Hepatocyte (in vitro differentiated cells): ENCODE measurements around the gene CACNB4.

Experiments used
- EZH2 ChIP-seq: fragments of 200-600 bp; sonication (generic); IDR thresholded peaks from 2 replicates; pipeline ENCODE4 v1.6.1; 2016; ENCODE audit warnings: antibody characterized with exemption, mild to moderate bottlenecking, borderline replicate concordance
- EZH2phosphoT487 ChIP-seq: fragments of 200-600 bp; sonication (generic); IDR thresholded peaks from one replicate; pipeline ENCODE4 v1.6.1; 2018; ENCODE audit warnings: antibody characterized with exemption, mild to moderate bottlenecking, low read depth, moderate library complexity; ENCODE audit not compliant: unreplicated experiment, severe bottlenecking
- TF ChIP-seq, protein P1 (sequence below): fragments of 200-600 bp; sonication (generic); IDR thresholded peaks from 2 replicates; pipeline ENCODE4 v1.5.1; 2016; ENCODE audit warnings: antibody characterized with exemption, mild to moderate bottlenecking; ENCODE audit not compliant: poor library complexity

DNA sequence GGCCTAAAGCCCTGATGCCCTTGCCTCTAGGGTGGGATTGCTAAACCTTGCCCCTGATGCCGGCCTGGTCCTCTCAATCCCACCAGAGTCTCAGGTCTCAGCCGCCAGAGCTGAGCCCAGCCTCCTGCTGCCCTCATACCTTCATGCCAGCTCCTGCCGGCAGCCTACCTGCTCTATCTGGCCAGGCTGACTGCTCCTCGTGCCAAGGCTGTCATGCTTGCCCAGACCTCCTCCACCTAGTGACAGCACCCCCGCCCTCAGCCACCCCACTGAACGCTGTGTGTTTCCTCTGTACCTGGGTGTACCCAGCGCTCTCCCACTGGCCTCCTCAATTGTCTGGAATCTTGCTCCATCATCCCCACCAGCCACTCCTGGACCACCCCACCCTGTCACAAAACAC lies 120.1 kb downstream of the CACNB4 start:
- TF ChIP-seq, protein P1, sequence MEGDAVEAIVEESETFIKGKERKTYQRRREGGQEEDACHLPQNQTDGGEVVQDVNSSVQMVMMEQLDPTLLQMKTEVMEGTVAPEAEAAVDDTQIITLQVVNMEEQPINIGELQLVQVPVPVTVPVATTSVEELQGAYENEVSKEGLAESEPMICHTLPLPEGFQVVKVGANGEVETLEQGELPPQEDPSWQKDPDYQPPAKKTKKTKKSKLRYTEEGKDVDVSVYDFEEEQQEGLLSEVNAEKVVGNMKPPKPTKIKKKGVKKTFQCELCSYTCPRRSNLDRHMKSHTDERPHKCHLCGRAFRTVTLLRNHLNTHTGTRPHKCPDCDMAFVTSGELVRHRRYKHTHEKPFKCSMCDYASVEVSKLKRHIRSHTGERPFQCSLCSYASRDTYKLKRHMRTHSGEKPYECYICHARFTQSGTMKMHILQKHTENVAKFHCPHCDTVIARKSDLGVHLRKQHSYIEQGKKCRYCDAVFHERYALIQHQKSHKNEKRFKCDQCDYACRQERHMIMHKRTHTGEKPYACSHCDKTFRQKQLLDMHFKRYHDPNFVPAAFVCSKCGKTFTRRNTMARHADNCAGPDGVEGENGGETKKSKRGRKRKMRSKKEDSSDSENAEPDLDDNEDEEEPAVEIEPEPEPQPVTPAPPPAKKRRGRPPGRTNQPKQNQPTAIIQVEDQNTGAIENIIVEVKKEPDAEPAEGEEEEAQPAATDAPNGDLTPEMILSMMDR, result no peak
- no peak for TF ChIP-seq EZH2phosphoT487
- TF ChIP-seq EZH2, result no peak
